CD4-positive, alpha-beta T cell treated with Interleukin-21 for 1 hour (primary cell): ENCODE measurements around the gene DHRS7B.

Experiments
- DNase-seq: peaks from one replicate; pipeline ENCODE4 v3.0.0-alpha.2; 2020

DHRS7B gene

GRCh38 chr17:21161498-21162393 lies 35.0 kb downstream of the DHRS7B start:
- DNase-seq = no peak

GRCh38 chr17:21162394-21162775 lies 35.6 kb downstream of the DHRS7B start:
- no peak for DNase-seq

GRCh38 chr17:21163101-21163500 lies 36.3 kb downstream of the DHRS7B start:
- DNase-seq = no peak

GRCh38 chr17:21164216-21164615 lies 37.5 kb downstream of the DHRS7B start:
- DNase-seq = no peak

- no peak for DNase-seq
These were observed 37.9 kb downstream of the DHRS7B start for GRCh38 chr17:21164620-21165019.

GRCh38 chr17:21165922-21166594 lies 39.3 kb downstream of the DHRS7B start:
- DNase-seq = no peak

- DNase-seq = no peak
These were observed 39.9 kb downstream of the DHRS7B start for GRCh38 chr17:21166595-21167210.

GRCh38 chr17:21167303-21167702 lies 40.5 kb downstream of the DHRS7B start:
- no peak for DNase-seq

GRCh38 chr17:21168555-21168865 lies 41.7 kb downstream of the DHRS7B start:
- DNase-seq = no peak

- no peak for DNase-seq
These were observed 42.7 kb downstream of the DHRS7B start for GRCh38 chr17:21169496-21169895.

GRCh38 chr17:21170809-21171208 lies 44.0 kb downstream of the DHRS7B start:
- DNase-seq = no peak

GRCh38 chr17:21171309-21171922 lies 44.7 kb downstream of the DHRS7B start:
- no peak for DNase-seq

- no peak for DNase-seq
These were observed 45.3 kb downstream of the DHRS7B start for GRCh38 chr17:21171970-21172510.

- no peak for DNase-seq
These were observed 46.1 kb downstream of the DHRS7B start for GRCh38 chr17:21172846-21173245.

GRCh38 chr17:21173543-21173942 lies 46.8 kb downstream of the DHRS7B start:
- no peak for DNase-seq

- DNase-seq = no peak
These were observed 47.4 kb downstream of the DHRS7B start for GRCh38 chr17:21174186-21174585.

GRCh38 chr17:21174713-21175112 lies 47.9 kb downstream of the DHRS7B start:
- DNase-seq = no peak

GRCh38 chr17:21176773-21177395 lies 50.1 kb downstream of the DHRS7B start:
- no peak for DNase-seq

GRCh38 chr17:21177401-21177800 lies 50.6 kb downstream of the DHRS7B start:
- no peak for DNase-seq

- no peak for DNase-seq
These were observed 51.3 kb downstream of the DHRS7B start for GRCh38 chr17:21177854-21178600.

- no peak for DNase-seq
These were observed 56.7 kb downstream of the DHRS7B start for GRCh38 chr17:21183468-21183867.

GRCh38 chr17:21184570-21184969 lies 57.8 kb downstream of the DHRS7B start:
- no peak for DNase-seq
